Head of caudate nucleus (tissue), 42 donors: ENCODE measurements around the gene BCAR1.
A peak's percentile ranks its signal among the peaks of the same experiment; 100 is the strongest.

Experiments used
- DNase-seq, 42 donors: peaks; one replicate each; pipeline versions ENCODE4 v3.0.0 to v3.0.0-alpha.2; 2020 to 2021; ENCODE audit warnings: mixed read lengths in 7 of 42
- intact Hi-C: fragments of 100-400 bp; cut with DNase I; formaldehyde crosslinking; loops from one replicate; pipeline ENCODE4 v1.15.0; 2022

BCAR1 gene

GRCh38 chr16:75258807-75259141 is 7.3 kb upstream of the BCAR1 start:
- intact Hi-C loops, result no loop called here
- peak in 2 of 42 donors; percentile 4 to 39 for DNase-seq

GRCh38 chr16:75257886-75258806 is 6.7 kb upstream of the BCAR1 start:
- peak in 2 of 42 donors; percentile 1 to 36 for DNase-seq
- intact Hi-C loops, result no loop called here

GRCh38 chr16:75256696-75257343 is 5.4 kb upstream of the BCAR1 start:
- peak in 24 of 42 donors; percentile 41 to 85 (median 70) for DNase-seq

GRCh38 chr16:75256059-75256571 is 4.7 kb upstream of the BCAR1 start:
- peak in 3 of 42 donors; percentile 41 to 56 (median 44) for DNase-seq
- intact Hi-C loops, result no loop called here

More at GRCh38 chr16:75256696-75257343, 5.4 kb upstream of the BCAR1 start:
- intact Hi-C loops, result no loop called here

- intact Hi-C loops, result no loop called here
- peak in 9 of 42 donors; percentile 26 to 62 (median 44) for DNase-seq
Observed at GRCh38 chr16:75254359-75254837, 3.0 kb upstream of the BCAR1 start.

GRCh38 chr16:75252946-75253911 is 1.8 kb upstream of the BCAR1 start:
- intact Hi-C loops, result no loop called here
- DNase-seq, result peak in 10 of 42 donors; percentile 21 to 56 (median 46)

- intact Hi-C loops, result no loop called here
- DNase-seq, result no peak
Observed at GRCh38 chr16:75252049-75252864, 833 bp upstream of the BCAR1 start.

- intact Hi-C loops, result no loop called here
- peak in 12 of 42 donors; percentile 36 to 77 (median 59) for DNase-seq
Observed at GRCh38 chr16:75250809-75251279, 580 bp downstream of the BCAR1 start.

GRCh38 chr16:75250089-75250808 is 1.2 kb downstream of the BCAR1 start:
- intact Hi-C loops, result no loop called here
- peak in 4 of 42 donors; percentile 31 to 55 (median 44) for DNase-seq

GRCh38 chr16:75249441-75249840 is 2.0 kb downstream of the BCAR1 start:
- peak in 1 of 42 donors; percentile 3 for DNase-seq
- intact Hi-C loops, result no loop called here

- intact Hi-C loops, result no loop called here
- peak in 6 of 42 donors; percentile 32 to 75 (median 54) for DNase-seq
Observed at GRCh38 chr16:75248536-75249380, 2.7 kb downstream of the BCAR1 start.

GRCh38 chr16:75248142-75248535 is 3.3 kb downstream of the BCAR1 start:
- intact Hi-C loops, result no loop called here

GRCh38 chr16:75247249-75247648 is 4.2 kb downstream of the BCAR1 start:
- DNase-seq, result peak; percentile 71 to 95 (median 88)
- intact Hi-C loops, result no loop called here

More at GRCh38 chr16:75248142-75248535, 3.3 kb downstream of the BCAR1 start:
- peak in 41 of 42 donors; percentile 62 to 89 (median 80) for DNase-seq

GRCh38 chr16:75246504-75247205 is 4.8 kb downstream of the BCAR1 start:
- intact Hi-C loops, result no loop called here
- DNase-seq, result no peak
